Measurements from ENCODE around the gene RAPGEF2.
"Not testable (repeated sequence)": the region's sequence is repeated elsewhere in the genome, so short reads cannot be mapped to it uniquely, and the experiment has no call there.

The RAPGEF2 gene

GRCh38 chr4:159178979-159179969, 76.4 kb downstream of the RAPGEF2 start:
- no peaks in the 10 kb centered on the region for H3K36me3 ChIP-seq (ENCODE audit: control insufficient read depth, insufficient read depth, low read length)
- no peak overlapping the region for H3K4me3 ChIP-seq (ENCODE audit: low read depth, low read length)
- no peak overlapping the region for H3K9ac ChIP-seq (ENCODE audit: low read length)
- peaks cover 32% of the 10 kb centered on the region for H3K4me1 ChIP-seq (ENCODE audit: control insufficient read depth, insufficient read depth, low read length)
- no peak overlapping the region for H3K27ac ChIP-seq (ENCODE audit: low read depth, low read length)
- no peaks in the 10 kb centered on the region for H3K9me3 ChIP-seq (ENCODE audit: control insufficient read depth, insufficient read depth, low read depth, low read length)
- no peaks in the 10 kb centered on the region for H3K27me3 ChIP-seq (ENCODE audit: control insufficient read depth, insufficient read depth, low read length)

- not testable (repeated sequence) for H3K36me3 ChIP-seq (ENCODE audit: control insufficient read depth, insufficient read depth, low read length); H3K27ac ChIP-seq (ENCODE audit: low read depth, low read length); H3K9ac ChIP-seq (ENCODE audit: low read length); H3K9me3 ChIP-seq (ENCODE audit: control insufficient read depth, insufficient read depth, low read depth, low read length); H3K4me3 ChIP-seq (ENCODE audit: low read depth, low read length); H3K27me3 ChIP-seq (ENCODE audit: control insufficient read depth, insufficient read depth, low read length)
- peaks cover 12% of the 10 kb centered on the region for H3K4me1 ChIP-seq (ENCODE audit: control insufficient read depth, insufficient read depth, low read length)
Measured at GRCh38 chr4:159183885-159184605, 81.2 kb downstream of the RAPGEF2 start.

DNA sequence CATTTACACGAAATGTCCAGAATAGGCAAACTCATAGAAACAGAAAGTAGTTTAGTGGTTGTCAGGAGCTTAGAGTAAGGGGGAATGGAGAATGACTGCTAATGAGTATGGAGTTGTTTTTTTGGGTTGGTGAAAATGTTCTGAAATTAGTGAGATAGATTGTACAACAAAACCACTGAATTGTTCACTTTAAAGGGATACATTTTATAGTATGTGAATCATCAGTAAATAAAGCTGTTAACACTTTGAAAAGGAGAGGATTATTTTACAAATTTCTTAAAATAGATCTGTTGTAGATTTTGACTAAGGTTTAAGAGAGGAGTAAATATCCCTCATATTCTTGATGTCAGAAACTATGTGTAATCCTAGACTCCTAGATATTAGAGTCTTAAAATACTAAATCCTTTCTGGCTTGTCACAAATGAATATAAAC, 82.7 kb downstream of the RAPGEF2 start:
- Histone ChIP-seq H3K4me3 (ENCODE audit: low read depth, low read length) (no peak overlapping the region), H3K9ac (ENCODE audit: low read length) (no peak overlapping the region), H3K36me3 (ENCODE audit: control insufficient read depth, insufficient read depth, low read length) (no peaks in the 10 kb centered on the region)

DNA sequence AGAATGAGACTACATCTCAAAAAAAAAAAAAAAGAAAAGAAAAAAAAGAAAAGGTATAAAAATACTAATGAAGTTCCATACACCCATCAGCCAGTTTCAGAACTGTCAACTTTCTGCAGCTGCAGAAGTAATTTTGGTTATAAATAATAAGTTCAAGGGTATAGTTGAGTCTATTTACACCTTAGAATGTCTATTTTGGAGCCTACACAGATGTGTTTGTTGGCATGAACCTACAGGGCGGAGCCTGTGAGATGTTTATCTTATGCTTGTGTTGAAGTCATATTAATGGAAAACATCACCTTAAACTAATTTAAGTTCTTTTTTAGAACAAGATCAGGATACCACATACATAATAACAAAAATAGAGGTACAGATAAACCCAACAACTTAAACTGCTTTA, 85.8 kb downstream of the RAPGEF2 start:
- H3K36me3 ChIP-seq (ENCODE audit: control insufficient read depth, insufficient read depth, low read length) = no peaks in the 10 kb centered on the region
- no peaks in the 10 kb centered on the region for H3K4me1 ChIP-seq (ENCODE audit: control insufficient read depth, insufficient read depth, low read length)
- no peak overlapping the region for H3K4me3 ChIP-seq (ENCODE audit: low read depth, low read length)
- no peaks in the 10 kb centered on the region for H3K27me3 ChIP-seq (ENCODE audit: control insufficient read depth, insufficient read depth, low read length)
- no peak overlapping the region for H3K27ac ChIP-seq (ENCODE audit: low read depth, low read length)
- no peak overlapping the region for H3K9ac ChIP-seq (ENCODE audit: low read length)
- no peaks in the 10 kb centered on the region for H3K9me3 ChIP-seq (ENCODE audit: control insufficient read depth, insufficient read depth, low read depth, low read length)

More for the DNA sequence above, 82.7 kb downstream of the RAPGEF2 start:
- Histone ChIP-seq H3K27me3 (ENCODE audit: control insufficient read depth, insufficient read depth, low read length) (no peaks in the 10 kb centered on the region), H3K9me3 (ENCODE audit: control insufficient read depth, insufficient read depth, low read depth, low read length) (no peaks in the 10 kb centered on the region), H3K27ac (ENCODE audit: low read depth, low read length) (no peak overlapping the region), H3K4me1 (ENCODE audit: control insufficient read depth, insufficient read depth, low read length) (no peaks in the 10 kb centered on the region)

DNA sequence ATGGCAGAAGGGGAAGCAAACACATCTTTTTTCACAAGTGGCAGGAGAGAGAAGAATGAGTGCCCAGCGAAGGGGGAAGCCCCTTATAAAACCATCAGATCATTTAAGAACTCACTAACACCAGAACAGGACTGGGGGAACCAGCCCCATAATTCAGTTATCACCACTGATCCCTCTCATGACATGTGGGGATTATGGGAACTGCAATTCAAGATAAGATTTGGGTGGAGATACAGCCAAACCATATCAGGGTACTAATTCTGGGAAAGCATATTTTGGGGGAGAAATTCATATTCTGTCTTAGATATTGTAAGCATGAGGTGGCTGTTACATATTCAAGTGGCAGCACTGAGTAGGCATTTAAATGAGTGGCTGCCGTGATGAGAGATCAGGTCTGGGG, 87.8 kb downstream of the RAPGEF2 start:
- Histone ChIP-seq H3K27me3 (ENCODE audit: control insufficient read depth, insufficient read depth, low read length) (no peaks in the 10 kb centered on the region), H3K9me3 (ENCODE audit: control insufficient read depth, insufficient read depth, low read depth, low read length) (no peaks in the 10 kb centered on the region), H3K4me3 (ENCODE audit: low read depth, low read length) (no peak overlapping the region), H3K9ac (ENCODE audit: low read length) (no peak overlapping the region), H3K27ac (ENCODE audit: low read depth, low read length) (no peak overlapping the region), H3K4me1 (ENCODE audit: control insufficient read depth, insufficient read depth, low read length) (no peaks in the 10 kb centered on the region), H3K36me3 (ENCODE audit: control insufficient read depth, insufficient read depth, low read length) (no peaks in the 10 kb centered on the region)

GRCh38 chr4:159191989-159192388, 89.1 kb downstream of the RAPGEF2 start:
- Histone ChIP-seq H3K4me1 (ENCODE audit: control insufficient read depth, insufficient read depth, low read length) (peaks cover 4% of the 10 kb centered on the region; the same call in 1 of the 2 replicates), H3K36me3 (ENCODE audit: control insufficient read depth, insufficient read depth, low read length) (no peaks in the 10 kb centered on the region), H3K27ac (ENCODE audit: low read depth, low read length) (no peak overlapping the region), H3K27me3 (ENCODE audit: control insufficient read depth, insufficient read depth, low read length) (no peaks in the 10 kb centered on the region), H3K9ac (ENCODE audit: low read length) (no peak overlapping the region), H3K9me3 (ENCODE audit: control insufficient read depth, insufficient read depth, low read depth, low read length) (no peaks in the 10 kb centered on the region), H3K4me3 (ENCODE audit: low read depth, low read length) (no peak overlapping the region)

DNA sequence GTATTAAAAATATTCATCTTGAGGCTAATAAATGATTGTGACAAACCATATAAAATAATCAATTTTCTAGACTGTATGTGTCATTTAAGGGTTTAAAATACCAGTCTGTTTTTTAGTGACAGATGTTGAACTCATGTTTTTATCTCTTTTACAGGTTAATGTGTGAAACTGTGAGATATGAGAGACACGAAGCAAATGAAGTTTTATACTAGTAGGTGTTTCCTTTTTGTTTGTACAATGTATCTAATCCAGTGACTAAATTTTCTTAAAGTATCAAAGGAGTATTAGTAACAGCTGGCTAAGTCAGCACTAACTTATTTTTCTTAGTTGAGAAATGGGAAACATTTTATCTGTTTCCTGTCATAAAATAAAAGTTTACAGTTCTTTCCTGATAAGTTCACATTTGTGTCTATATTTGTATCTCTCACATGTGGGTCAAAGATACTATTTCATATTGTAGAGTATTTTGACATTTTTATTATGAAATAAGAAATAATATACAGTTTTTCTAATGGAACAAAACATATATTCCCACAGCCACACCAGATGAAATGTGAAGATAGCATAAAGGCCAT, 90.3 kb downstream of the RAPGEF2 start:
- Histone ChIP-seq H3K9ac (ENCODE audit: low read length) (no peak overlapping the region), H3K27me3 (ENCODE audit: control insufficient read depth, insufficient read depth, low read length) (no peaks in the 10 kb centered on the region), H3K36me3 (ENCODE audit: control insufficient read depth, insufficient read depth, low read length) (no peaks in the 10 kb centered on the region), H3K9me3 (ENCODE audit: control insufficient read depth, insufficient read depth, low read depth, low read length) (no peaks in the 10 kb centered on the region), H3K4me1 (ENCODE audit: control insufficient read depth, insufficient read depth, low read length) (peaks cover 11% of the 10 kb centered on the region), H3K4me3 (ENCODE audit: low read depth, low read length) (no peak overlapping the region), H3K27ac (ENCODE audit: low read depth, low read length) (no peak overlapping the region)

- Histone ChIP-seq H3K9me3 (ENCODE audit: control insufficient read depth, insufficient read depth, low read depth, low read length) (no peaks in the 10 kb centered on the region), H3K4me3 (ENCODE audit: low read depth, low read length) (no peak overlapping the region), H3K9ac (ENCODE audit: low read length) (no peak overlapping the region), H3K27me3 (ENCODE audit: control insufficient read depth, insufficient read depth, low read length) (no peaks in the 10 kb centered on the region), H3K27ac (ENCODE audit: low read depth, low read length) (no peak overlapping the region), H3K36me3 (ENCODE audit: control insufficient read depth, insufficient read depth, low read length) (no peaks in the 10 kb centered on the region), H3K4me1 (ENCODE audit: control insufficient read depth, insufficient read depth, low read length) (peaks cover 11% of the 10 kb centered on the region)
Measured at GRCh38 chr4:159195361-159195769, 92.5 kb downstream of the RAPGEF2 start.

DNA sequence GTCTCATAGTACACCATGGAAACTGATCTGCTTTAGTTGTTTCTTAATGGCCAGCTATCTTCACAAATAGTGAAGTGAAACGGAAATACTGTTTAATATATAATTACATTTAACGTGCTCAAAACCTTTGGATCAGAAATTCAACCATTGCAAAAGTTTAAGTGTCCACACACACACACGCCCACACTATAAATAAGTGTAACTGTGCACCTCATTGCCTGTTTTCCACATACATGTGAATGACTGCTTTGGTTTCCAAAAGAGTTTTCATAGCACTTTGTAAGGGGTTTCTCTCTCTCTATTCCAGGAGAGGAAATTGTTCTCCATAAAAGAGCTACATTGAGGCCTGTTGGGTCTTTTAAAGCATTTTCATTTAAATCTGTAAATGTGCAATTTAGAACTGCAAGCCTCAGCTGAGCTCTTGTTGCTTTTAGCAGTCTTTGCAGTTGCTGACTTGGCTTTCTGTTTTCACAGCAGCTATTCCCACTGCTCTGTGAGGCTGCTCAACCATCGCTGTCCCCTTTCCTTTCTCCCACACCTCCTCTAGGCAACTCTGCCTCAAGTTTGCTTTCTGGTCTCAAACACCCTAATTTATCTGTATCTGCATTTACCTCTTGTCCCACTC, 94.5 kb downstream of the RAPGEF2 start:
- Histone ChIP-seq H3K9ac (ENCODE audit: low read length) (no peak overlapping the region), H3K36me3 (ENCODE audit: control insufficient read depth, insufficient read depth, low read length) (no peaks in the 10 kb centered on the region), H3K4me3 (ENCODE audit: low read depth, low read length) (no peak overlapping the region), H3K4me1 (ENCODE audit: control insufficient read depth, insufficient read depth, low read length) (peaks cover 11% of the 10 kb centered on the region), H3K9me3 (ENCODE audit: control insufficient read depth, insufficient read depth, low read depth, low read length) (no peaks in the 10 kb centered on the region), H3K27me3 (ENCODE audit: control insufficient read depth, insufficient read depth, low read length) (no peaks in the 10 kb centered on the region), H3K27ac (ENCODE audit: low read depth, low read length) (no peak overlapping the region)

GRCh38 chr4:159197885-159198269, 95.0 kb downstream of the RAPGEF2 start:
- Histone ChIP-seq H3K27me3 (ENCODE audit: control insufficient read depth, insufficient read depth, low read length) (no peaks in the 10 kb centered on the region), H3K9ac (ENCODE audit: low read length) (no peak overlapping the region)

More at GRCh38 chr4:159197885-159198269, 95.0 kb downstream of the RAPGEF2 start:
- H3K4me1 ChIP-seq (ENCODE audit: control insufficient read depth, insufficient read depth, low read length) = peaks cover 11% of the 10 kb centered on the region
- H3K9me3 ChIP-seq (ENCODE audit: control insufficient read depth, insufficient read depth, low read depth, low read length) = no peaks in the 10 kb centered on the region
- no peak overlapping the region for H3K27ac ChIP-seq (ENCODE audit: low read depth, low read length)
- no peak overlapping the region for H3K4me3 ChIP-seq (ENCODE audit: low read depth, low read length)
- H3K36me3 ChIP-seq (ENCODE audit: control insufficient read depth, insufficient read depth, low read length) = no peaks in the 10 kb centered on the region

Measured in HUES6 (cell line).